GM10266 (cell line): Measurements from ENCODE around the gene ITGAL.

Experiments
- DNase-seq: peaks from one replicate; pipeline ENCODE4 v3.0.0; 2012; ENCODE audit errors: extremely low spot score
- TF ChIP-seq, protein P1 (sequence below): IDR thresholded peaks from 2 replicates; pipeline ENCODE4 v1.5.1; 2012; ENCODE audit warnings: mild to moderate bottlenecking, low read depth; ENCODE audit not compliant: control insufficient read depth, insufficient read depth; ENCODE audit errors: missing control alignments

Gene ITGAL

DNA sequence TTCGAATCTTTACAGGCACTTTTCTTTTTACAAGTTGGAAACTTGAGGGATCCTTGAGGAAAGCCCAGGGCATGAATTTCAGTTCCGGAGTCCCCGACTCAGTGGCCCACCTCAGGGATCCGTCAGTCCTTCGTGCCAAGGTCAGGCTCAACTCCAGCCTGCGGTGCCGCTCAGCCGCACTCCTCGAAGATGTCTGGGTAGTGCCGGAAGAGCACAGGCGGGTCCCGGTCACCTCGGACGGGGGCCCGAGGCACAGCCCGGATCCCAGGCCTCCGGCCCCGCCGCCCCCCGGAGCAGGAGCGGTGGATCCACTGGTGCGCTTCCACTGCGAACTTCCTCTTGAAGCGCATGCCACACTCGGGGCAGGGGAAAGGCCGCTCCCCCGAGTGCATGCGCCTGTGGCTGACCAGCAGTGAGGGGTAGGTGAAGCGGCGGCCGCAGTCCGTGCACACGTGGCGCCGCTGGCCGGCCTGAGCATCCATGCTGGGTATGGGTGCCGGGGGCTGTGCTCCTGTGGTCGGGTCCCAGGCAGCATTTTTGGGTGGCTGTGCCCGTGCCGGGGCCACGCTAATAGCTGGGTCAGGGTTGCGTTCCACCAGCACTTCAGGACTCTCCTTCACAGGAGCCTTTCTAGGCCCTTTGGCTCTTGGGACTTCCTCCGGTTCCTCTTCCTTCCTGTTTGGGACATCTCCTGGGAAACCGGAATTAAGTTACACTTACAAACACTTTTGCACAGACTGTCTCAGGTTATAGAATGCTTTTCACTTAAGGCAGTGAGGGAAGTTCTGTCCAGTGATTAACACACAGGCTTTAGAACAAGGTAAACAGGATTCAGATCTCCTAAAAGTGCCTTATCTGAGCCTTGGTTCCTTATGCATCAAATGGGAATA is 97.4 kb downstream of the ITGAL start:
- TF ChIP-seq, protein P1, sequence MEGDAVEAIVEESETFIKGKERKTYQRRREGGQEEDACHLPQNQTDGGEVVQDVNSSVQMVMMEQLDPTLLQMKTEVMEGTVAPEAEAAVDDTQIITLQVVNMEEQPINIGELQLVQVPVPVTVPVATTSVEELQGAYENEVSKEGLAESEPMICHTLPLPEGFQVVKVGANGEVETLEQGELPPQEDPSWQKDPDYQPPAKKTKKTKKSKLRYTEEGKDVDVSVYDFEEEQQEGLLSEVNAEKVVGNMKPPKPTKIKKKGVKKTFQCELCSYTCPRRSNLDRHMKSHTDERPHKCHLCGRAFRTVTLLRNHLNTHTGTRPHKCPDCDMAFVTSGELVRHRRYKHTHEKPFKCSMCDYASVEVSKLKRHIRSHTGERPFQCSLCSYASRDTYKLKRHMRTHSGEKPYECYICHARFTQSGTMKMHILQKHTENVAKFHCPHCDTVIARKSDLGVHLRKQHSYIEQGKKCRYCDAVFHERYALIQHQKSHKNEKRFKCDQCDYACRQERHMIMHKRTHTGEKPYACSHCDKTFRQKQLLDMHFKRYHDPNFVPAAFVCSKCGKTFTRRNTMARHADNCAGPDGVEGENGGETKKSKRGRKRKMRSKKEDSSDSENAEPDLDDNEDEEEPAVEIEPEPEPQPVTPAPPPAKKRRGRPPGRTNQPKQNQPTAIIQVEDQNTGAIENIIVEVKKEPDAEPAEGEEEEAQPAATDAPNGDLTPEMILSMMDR = no peak
- DNase-seq = no peak

DNA sequence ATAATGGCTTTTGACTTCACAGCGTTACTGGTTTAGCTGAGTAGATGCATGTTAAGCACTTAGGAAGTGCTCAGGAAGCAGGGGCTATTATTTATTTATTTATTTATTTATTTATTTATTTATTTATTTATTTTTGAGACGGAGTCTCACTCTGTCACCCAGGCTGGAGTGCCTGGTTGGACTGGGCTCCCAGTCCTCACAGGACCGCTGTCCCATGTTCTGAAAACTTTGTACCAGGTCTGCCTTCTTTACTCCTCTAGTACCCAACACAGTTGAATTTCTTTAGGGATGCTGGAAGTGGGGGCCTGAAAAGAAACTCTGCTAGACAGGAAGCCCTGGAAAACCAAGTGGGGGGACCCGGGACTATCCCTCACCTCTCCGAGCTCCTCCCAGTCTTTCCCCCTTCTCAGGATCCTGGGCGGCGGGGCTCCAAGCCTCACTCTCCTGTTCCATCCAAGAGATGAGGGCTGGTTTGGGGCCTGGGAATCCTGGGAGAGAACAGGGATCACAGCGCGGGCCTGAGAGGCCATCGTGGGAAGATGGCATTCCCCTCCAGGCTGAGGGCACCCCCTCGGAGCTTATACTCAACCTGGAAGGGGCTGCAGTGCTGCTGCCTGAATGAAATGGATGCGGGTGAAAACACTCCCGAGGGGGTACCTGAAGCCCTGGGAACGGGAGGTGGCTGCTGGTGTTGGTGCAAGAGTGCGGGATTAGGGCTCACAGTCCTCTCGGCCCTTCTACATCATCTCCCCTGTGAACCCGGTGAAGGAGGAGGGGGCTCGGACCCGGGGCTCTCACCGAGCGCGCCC is 98.3 kb downstream of the ITGAL start:
- peak; percentile 62 for DNase-seq
- TF ChIP-seq, protein P1 = no peak

DNA sequence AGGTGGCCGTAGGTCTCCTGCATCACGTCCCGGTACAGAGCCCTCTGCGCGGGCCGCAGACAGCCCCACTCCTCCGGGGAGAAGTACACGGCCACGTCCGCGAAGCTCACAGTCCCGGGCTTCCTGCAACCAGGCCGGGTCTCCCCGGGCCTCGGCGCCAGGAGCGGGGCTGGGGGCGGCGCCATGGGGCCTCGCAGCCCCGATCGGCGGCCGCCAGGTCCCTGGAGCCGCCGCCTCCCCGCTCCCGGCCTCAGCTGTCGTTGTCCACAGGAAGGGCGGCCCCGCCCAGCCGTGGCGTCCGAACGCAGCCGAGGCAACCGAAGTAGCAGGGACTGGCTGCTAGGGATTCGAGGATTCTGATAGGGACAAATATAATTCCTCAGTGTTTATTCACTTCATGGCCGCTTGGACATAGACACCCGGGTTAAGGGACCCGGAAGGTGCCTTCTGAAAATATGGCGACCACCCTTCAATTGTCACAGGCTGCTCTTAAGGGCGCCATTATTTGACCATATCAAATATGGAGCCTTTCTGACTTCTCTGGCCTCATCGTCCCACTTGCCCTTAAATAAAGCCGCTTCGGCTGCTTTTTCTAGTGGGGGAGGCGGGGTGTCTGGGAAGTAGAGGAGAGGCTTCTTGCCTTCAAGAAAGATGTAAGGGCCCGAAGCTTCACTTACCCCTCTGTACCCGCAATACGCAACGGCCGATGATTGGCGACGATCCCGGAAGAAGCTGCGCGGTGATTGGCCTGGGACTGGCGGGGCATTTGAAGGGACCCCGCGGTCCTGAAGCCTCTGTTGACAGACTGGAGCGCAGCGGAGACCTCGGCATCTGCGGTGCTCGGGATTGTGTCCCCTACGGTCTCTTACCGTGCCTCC is 99.1 kb downstream of the ITGAL start, which contains the start of gene ZNF688:
TSS of gene ZNF688 (minus strand) at position 270 of the 878 bp plus-strand sequence. CDS start at position 185, 85 bp downstream.
- DNase-seq = peak; percentile 97
- TF ChIP-seq, protein P1 = no peak
